GM21619 (cell line): Measurements from ENCODE around the gene TEAD4.
A peak's percentile ranks its signal among the peaks of the same experiment; 100 is the strongest.

Source experiments
- ATAC-seq: cut with Tn5 transposase; IDR thresholded peaks from one replicate; pipeline ENCODE4 v1.9.1; 2021; ENCODE audit not compliant: unreplicated experiment

TEAD4 gene

GRCh38 chr12:3028108-3028507, 68.9 kb downstream of the TEAD4 start:
- ATAC-seq = no peak

DNA sequence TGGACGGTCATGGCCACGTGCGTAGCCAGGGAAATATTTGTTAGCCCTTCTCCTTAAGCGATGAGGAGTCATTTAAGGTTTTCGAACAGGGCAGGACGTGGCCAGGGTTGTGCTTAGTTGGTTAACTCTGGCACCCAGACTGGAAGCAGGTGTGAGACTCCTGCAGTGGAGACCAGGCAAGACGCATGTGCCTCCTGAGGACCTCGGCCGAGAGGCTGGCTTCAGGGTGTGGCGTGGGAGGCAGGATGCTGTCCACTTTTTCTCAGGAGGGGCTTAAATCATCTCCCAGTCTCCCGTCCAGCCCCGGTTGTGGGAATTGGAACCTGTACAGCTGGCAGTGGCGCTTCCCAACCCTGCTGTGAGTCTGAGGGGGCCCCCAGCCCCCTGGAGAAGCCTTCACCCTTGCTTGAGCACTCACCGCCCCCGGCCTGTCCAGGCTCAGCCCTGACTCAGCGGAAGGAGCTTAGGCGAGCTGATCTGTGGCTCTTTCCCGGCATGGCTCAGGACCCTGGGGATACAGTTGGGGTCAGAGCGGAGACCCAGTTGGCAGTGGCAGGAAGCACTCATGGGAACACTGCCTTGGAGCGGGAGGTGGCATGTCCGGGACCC, 71.7 kb downstream of the TEAD4 start:
- no peak for ATAC-seq

- ATAC-seq = no peak
Observed at GRCh38 chr12:3032161-3032560, 73.0 kb downstream of the TEAD4 start.

GRCh38 chr12:3032770-3033538, 73.8 kb downstream of the TEAD4 start:
- ATAC-seq = no peak

DNA sequence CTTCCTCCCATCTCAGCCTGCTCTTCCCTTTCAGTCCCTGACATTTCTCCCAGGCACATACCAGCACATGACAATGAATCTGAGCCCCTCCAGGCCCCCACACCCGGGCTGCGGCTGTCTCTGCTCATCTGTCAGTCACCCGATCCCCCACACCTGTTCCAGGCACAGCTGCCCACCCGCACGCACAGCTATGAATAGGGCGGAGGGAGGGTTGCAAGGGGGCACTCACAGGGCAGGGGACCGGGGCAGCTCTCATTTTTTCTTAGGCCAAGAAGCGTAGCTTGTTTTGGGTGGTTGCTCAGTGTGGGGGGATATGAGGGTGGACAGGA, 74.3 kb downstream of the TEAD4 start:
- ATAC-seq = no peak

DNA sequence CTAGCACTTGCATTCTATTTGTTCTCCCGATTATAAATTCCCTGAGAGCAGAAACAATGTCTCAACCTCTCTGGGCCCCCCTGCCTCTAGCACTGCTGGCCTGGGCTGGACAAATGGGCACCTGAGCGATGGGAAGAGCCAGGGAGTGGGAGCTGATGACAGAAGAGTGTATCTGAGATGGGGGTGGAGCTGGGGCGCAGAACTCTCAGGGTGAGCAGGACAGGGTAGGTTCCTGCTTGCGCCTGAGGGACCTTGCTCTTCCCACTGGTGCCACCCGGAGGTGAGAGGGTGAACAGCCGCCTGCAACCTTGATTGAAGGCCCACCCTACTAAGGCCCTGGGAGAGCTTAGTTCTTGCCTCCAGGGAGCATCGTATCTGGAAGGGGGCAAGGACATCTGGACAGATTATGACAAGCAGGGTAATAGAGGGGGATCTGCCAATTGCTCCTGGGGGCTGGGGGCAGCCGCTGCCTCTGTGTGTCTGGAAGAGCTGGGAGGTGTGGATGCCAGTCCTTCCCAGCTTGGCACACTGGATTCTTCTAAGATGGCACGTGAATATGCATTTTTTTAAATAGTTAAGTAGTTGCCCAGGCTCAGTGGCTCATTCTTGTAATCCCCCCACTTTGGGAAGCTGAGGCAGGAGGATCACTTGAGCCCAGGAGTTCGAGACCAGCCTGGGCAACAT, 75.0 kb downstream of the TEAD4 start:
- ATAC-seq = peak; percentile 72

- ATAC-seq = no peak
Observed at GRCh38 chr12:3035171-3035570, 76.0 kb downstream of the TEAD4 start.

GRCh38 chr12:3035815-3036702, 76.9 kb downstream of the TEAD4 start:
- ATAC-seq = no peak

DNA sequence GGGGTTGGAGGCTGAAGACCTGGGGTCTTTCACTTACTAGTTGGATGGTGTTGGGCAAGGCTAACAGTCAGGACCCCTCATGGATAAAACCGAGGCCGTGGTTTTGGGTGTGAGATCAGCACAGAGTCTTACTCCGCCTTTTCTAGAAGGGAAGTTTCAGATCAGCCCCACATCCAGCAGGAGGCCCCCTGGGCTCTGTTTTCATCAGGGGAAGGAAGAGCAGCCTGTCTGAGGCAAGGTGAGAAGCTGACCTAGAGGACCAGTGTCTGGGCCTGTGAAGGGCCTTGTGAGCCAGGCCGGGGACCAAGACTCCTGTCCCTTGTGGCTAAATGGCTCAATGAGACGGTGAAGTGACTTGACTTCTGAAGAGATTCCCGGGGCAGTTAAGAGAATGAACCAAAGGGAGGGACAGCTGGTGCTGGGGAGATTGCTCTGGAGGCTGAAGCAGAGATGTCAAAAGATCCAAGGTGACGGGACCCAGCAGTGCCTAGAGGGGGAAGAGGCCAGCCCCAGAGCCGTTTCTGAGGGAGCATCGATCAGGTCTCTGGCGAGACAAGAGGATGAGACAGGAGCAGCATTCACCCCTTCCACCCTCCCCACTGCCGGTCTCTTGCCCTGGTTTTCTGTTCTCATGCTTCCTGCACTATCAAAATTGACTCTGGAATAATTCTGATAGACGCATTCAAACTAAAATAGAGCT, 77.9 kb downstream of the TEAD4 start:
- no peak for ATAC-seq

GRCh38 chr12:3038166-3038565, 79.0 kb downstream of the TEAD4 start:
- no peak for ATAC-seq

GRCh38 chr12:3038926-3039510, 79.8 kb downstream of the TEAD4 start:
- no peak for ATAC-seq

- no peak for ATAC-seq
Observed at GRCh38 chr12:3040026-3040656, 80.9 kb downstream of the TEAD4 start.

DNA sequence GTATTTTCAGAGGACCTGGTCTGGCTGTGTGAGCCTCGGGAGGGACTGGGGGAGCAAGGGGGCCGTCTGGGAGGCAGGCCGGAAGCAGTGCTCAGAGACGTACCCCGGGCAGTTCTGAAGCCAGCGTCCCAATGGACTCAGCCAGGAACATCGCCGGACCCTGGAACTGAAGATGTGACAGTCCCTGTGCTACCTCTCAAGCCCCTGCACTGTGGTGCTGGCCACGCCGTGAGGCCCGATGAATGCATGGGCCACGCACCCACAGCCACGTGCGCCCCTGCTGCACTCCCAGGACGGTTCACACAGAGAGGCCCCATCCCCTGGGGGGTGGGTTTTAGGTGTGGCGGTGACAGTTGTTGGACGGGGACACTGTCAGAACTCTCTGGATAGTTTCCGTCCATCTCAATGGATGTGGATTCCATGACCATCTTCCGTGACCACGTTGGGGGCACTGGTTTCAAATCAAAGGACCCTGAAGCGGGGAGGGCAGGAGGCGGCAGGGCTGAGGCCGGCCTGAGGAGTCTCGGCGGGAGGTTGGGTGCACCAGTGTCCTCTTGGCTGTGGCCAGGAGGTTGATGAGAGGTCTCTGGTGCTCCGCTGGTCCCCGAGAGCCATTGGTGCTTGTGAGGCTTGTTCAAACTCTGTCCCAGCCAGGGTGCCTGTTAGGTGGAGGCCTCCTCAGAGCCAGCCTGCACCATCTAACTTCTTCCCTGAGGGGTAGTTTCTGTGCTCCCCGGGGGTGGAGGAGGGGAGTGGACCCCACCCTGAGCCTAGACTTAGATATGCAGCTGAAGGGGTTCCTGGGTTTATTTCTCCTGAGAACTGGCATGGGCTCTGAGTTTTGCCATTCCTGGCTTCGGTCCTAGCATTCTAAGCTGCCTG, 81.7 kb downstream of the TEAD4 start:
- no peak for ATAC-seq

DNA sequence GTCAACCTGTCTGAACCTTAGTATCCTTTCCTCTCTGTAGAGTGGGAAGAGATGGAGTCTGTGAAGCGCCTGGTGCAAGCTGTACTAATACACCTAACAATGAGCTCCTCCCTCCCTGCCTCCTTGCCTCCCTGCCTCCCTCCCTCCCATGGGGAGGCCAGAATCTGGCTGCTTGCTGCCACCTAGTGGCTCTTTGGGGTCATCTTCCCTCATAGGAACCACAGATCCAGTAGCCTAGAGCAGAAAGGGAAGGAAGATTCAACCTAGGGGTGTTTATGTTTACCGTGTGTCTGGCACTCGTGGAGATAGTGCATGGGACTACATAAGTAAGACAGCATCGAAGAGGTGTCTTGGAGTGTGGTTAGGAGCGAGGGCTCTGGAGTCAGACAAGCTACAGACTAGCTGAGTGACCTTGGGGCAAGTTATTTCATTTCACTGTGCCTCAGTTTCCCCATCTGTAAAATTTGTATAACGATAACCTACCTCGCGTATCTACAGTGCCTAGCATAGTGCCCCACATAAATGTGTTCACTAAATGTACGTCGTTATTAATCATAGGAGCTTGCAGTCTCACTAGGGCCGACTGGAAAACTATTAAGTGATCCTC, 82.5 kb downstream of the TEAD4 start:
- ATAC-seq = peak; percentile 78

- ATAC-seq = no peak
Observed at GRCh38 chr12:3042394-3042793, 83.2 kb downstream of the TEAD4 start.

DNA sequence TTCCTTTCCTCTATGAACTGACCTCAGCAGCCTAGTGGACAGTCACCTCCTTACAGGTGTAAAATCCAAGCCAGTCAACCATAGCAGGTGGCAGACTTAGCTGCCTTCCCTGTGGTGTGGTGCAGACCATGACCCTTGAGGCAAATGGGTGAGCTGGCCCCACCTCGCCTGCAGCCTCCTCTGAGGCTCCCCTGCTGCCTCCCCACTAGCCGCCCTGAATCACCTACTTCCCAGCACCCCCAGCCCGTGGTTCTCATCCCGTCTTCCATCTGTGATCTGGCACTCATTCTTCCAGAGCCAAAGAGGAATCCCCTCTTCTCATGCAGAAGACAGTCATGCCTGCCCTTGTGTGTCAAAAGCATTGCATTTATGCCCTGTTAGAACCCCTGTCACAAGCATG, 83.6 kb downstream of the TEAD4 start:
- no peak for ATAC-seq

DNA sequence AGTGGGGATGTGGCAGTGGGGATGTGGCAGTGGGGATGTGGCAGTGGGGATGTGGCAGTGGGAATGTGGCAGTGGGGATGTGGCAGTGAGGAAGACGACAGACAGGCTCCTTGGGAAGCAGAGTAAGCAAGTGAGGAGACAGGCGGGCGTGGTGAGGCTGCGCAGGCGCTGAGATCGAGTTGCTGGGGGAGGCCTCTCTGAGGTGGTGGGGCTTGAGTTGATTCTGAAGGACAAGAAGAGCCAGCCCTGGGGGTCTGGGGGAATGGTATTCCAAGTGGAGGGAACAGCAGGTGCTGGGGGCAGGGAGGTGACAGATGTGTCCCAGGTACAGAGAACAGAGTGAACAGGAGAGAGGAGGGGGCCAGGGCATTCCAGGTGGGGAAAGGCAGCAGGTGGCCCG, 84.2 kb downstream of the TEAD4 start:
- ATAC-seq = no peak

GRCh38 chr12:3044141-3044630, 85.0 kb downstream of the TEAD4 start:
- ATAC-seq = no peak
